GM18870 (cell line): Measurements from ENCODE around the gene RCL1.

ENCODE experiments used
- ATAC-seq: cut with Tn5 transposase; IDR thresholded peaks from one replicate; pipeline ENCODE4 v1.9.1; 2021; ENCODE audit warnings: moderate library complexity; ENCODE audit not compliant: unreplicated experiment

RCL1 gene

GRCh38 chr9:4839470-4839912 lies 46.7 kb downstream of the RCL1 start:
- no peak for ATAC-seq

- no peak for ATAC-seq
These were observed 47.3 kb downstream of the RCL1 start for GRCh38 chr9:4840018-4840417.

GRCh38 chr9:4842213-4842612 lies 49.5 kb downstream of the RCL1 start:
- no peak for ATAC-seq

GRCh38 chr9:4842734-4843133 lies 50.0 kb downstream of the RCL1 start:
- no peak for ATAC-seq

- ATAC-seq, result no peak
These were observed 51.5 kb downstream of the RCL1 start for GRCh38 chr9:4844056-4844838.

GRCh38 chr9:4849369-4849768 lies 56.6 kb downstream of the RCL1 start:
- ATAC-seq, result no peak

- no peak for ATAC-seq
These were observed 58.0 kb downstream of the RCL1 start for GRCh38 chr9:4850603-4851310.

- no peak for ATAC-seq
These were observed 59.7 kb downstream of the RCL1 start for GRCh38 chr9:4852419-4852818.

GRCh38 chr9:4854265-4854590 lies 61.5 kb downstream of the RCL1 start:
- ATAC-seq, result no peak

GRCh38 chr9:4855841-4856240 lies 63.1 kb downstream of the RCL1 start:
- no peak for ATAC-seq

- no peak for ATAC-seq
These were observed 64.5 kb downstream of the RCL1 start for GRCh38 chr9:4857163-4857810.

GRCh38 chr9:4859035-4859434 lies 66.3 kb downstream of the RCL1 start:
- ATAC-seq, result no peak

- no peak for ATAC-seq
These were observed 67.6 kb downstream of the RCL1 start for GRCh38 chr9:4860383-4860782.

- ATAC-seq, result no peak
These were observed 68.4 kb downstream of the RCL1 start for GRCh38 chr9:4861145-4861544.

GRCh38 chr9:4861736-4862451 lies 69.2 kb downstream of the RCL1 start:
- no peak for ATAC-seq

- ATAC-seq, result no peak
These were observed 69.9 kb downstream of the RCL1 start for GRCh38 chr9:4862506-4863250.

GRCh38 chr9:4864234-4864661 lies 71.5 kb downstream of the RCL1 start:
- no peak for ATAC-seq

GRCh38 chr9:4864698-4865097 lies 72.0 kb downstream of the RCL1 start:
- ATAC-seq, result no peak

- ATAC-seq, result no peak
These were observed 72.9 kb downstream of the RCL1 start for GRCh38 chr9:4865681-4866080.

- no peak for ATAC-seq
These were observed 73.7 kb downstream of the RCL1 start for GRCh38 chr9:4866239-4866969.
